Measurements from ENCODE around the gene NBAS.

GRCh38 chr2:15243762-15244161, 317.4 kb downstream of the NBAS start:
- TF ChIP-seq, protein P1, sequence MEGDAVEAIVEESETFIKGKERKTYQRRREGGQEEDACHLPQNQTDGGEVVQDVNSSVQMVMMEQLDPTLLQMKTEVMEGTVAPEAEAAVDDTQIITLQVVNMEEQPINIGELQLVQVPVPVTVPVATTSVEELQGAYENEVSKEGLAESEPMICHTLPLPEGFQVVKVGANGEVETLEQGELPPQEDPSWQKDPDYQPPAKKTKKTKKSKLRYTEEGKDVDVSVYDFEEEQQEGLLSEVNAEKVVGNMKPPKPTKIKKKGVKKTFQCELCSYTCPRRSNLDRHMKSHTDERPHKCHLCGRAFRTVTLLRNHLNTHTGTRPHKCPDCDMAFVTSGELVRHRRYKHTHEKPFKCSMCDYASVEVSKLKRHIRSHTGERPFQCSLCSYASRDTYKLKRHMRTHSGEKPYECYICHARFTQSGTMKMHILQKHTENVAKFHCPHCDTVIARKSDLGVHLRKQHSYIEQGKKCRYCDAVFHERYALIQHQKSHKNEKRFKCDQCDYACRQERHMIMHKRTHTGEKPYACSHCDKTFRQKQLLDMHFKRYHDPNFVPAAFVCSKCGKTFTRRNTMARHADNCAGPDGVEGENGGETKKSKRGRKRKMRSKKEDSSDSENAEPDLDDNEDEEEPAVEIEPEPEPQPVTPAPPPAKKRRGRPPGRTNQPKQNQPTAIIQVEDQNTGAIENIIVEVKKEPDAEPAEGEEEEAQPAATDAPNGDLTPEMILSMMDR (IDR thresholded peaks at IDR 0.05; ENCODE audit: low read depth, low read length), result no peak
- TF ChIP-seq POLR2A (IDR thresholded peaks at IDR 0.05; ENCODE audit: extremely low read depth, insufficient read length), result no peak
- TF ChIP-seq, protein P2, sequence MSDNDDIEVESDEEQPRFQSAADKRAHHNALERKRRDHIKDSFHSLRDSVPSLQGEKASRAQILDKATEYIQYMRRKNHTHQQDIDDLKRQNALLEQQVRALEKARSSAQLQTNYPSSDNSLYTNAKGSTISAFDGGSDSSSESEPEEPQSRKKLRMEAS (IDR thresholded peaks at IDR 0.05; ENCODE audit: low read depth, low read length), result no peak
- TF ChIP-seq MYC (IDR thresholded peaks at IDR 0.05; ENCODE audit: low read depth, low read length), result no peak
